ENCODE data around the gene PKM. TPM values are rescaled to one million over a fixed set of nuclear protein-coding genes. Genes with fewer than 3 reads are reported as not detected.

The PKM gene
- total RNA-seq, 1 experiment from 2014 or later, result 1,026 TPM

DNA sequence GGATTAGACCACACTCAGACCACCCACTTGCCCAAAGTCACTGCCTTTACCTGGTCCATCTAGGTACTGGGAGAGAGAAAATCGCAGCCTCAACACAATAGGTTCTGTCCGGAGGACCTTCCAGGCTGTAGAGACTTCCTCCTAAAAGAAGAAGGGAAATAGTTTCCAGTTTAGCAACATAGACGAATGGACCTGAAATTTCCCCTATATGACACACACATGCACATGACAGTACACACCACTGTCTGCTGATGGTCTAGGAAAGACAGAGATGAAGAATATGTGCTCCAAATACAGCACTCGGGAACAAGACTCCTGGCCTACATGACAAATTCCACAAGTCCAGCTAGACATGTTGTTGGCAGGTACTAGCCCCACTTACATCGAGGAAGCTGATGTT lies 34.0 kb upstream of the PKM start:
- H3K9ac ChIP-seq (ENCODE audit: extremely low read depth, insufficient read length, low read length), result no peak overlapping the region
- H2BK15ac ChIP-seq (ENCODE audit: low read depth, low read length), result no peak overlapping the region
- TF ChIP-seq, protein P1, sequence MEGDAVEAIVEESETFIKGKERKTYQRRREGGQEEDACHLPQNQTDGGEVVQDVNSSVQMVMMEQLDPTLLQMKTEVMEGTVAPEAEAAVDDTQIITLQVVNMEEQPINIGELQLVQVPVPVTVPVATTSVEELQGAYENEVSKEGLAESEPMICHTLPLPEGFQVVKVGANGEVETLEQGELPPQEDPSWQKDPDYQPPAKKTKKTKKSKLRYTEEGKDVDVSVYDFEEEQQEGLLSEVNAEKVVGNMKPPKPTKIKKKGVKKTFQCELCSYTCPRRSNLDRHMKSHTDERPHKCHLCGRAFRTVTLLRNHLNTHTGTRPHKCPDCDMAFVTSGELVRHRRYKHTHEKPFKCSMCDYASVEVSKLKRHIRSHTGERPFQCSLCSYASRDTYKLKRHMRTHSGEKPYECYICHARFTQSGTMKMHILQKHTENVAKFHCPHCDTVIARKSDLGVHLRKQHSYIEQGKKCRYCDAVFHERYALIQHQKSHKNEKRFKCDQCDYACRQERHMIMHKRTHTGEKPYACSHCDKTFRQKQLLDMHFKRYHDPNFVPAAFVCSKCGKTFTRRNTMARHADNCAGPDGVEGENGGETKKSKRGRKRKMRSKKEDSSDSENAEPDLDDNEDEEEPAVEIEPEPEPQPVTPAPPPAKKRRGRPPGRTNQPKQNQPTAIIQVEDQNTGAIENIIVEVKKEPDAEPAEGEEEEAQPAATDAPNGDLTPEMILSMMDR (conservative IDR thresholded peaks at IDR 0.05), result no peak
- H3K14ac ChIP-seq (ENCODE audit: insufficient read depth, low read length), result no peak overlapping the region
- Mint-ChIP-seq H3K36me3 (ENCODE audit: insufficient read depth in 1 of 3, low read depth in 3 of 3) (peaks cover 33 to 87% (median 67%) of the 10 kb centered on the region in 3 experiments), H3K4me3 (no peak overlapping the region), H3K27me3 (ENCODE audit: low read depth) (no peaks in the 10 kb centered on the region), H3K27ac (no peak overlapping the region), H3K9me3 (no peaks in the 10 kb centered on the region), H3K4me1 (no peaks in the 10 kb centered on the region)
- no peak overlapping the region for H2AFZ ChIP-seq (ENCODE audit: low read length)
- no peak overlapping the region for H4K91ac ChIP-seq (ENCODE audit: insufficient read length, low read depth, low read length)
- H3K56ac ChIP-seq (ENCODE audit: insufficient read length, low read depth, low read length), result no peak overlapping the region
- no peak overlapping the region for H2AK5ac ChIP-seq (ENCODE audit: insufficient read length, low read length)
- H2BK5ac ChIP-seq (ENCODE audit: insufficient read length, low read length), result no peak overlapping the region
- no peaks in the 10 kb centered on the region for H3K4me1 ChIP-seq (ENCODE audit: insufficient read depth, low read length)
- no peaks in the 10 kb centered on the region for H3K79me2 ChIP-seq (ENCODE audit: insufficient read depth, low read length)
- no peaks in the 10 kb centered on the region for H4K20me1 ChIP-seq (ENCODE audit: control insufficient read depth, insufficient read depth, insufficient read length)
- no peak overlapping the region for H2BK12ac ChIP-seq (ENCODE audit: insufficient read length, low read depth, low read length)
- no peaks in the 10 kb centered on the region for H3K79me1 ChIP-seq (ENCODE audit: insufficient read depth, low read depth, low read length, poor library complexity, severe bottlenecking)
- H4K5ac ChIP-seq (ENCODE audit: insufficient read length, low read depth, low read length), result no peak overlapping the region
- no peak overlapping the region for H2BK20ac ChIP-seq (ENCODE audit: low read depth, low read length, poor library complexity, severe bottlenecking)
- H3K27ac ChIP-seq (ENCODE audit: insufficient read length, low read depth, low read length), result no peak overlapping the region
- H3K23me2 ChIP-seq (ENCODE audit: insufficient read length, low read depth, low read length, poor library complexity, severe bottlenecking), result no peaks in the 10 kb centered on the region
- no peak for DNase-seq
- H3K18ac ChIP-seq (ENCODE audit: insufficient read length, low read depth, low read length), result no peak overlapping the region
- no peak overlapping the region for H3K23ac ChIP-seq (ENCODE audit: insufficient read length, low read depth, low read length)
- H2BK120ac ChIP-seq (ENCODE audit: low read depth, low read length, poor library complexity, severe bottlenecking), result no peak overlapping the region
- H3K4me2 ChIP-seq (ENCODE audit: insufficient read depth, insufficient read length, low read length), result no peak overlapping the region
- no peaks in the 10 kb centered on the region for H3K9me3 ChIP-seq (ENCODE audit: control insufficient read depth, low read depth, low read length)
- no peak overlapping the region for H3K4ac ChIP-seq (ENCODE audit: low read depth, low read length)
- no CpG with 5 or more reads among the region's 5 CpGs for WGBS (ENCODE audit: extremely low coverage, insufficient read length, low lambda C conversion rate)
- H3K27me3 ChIP-seq (ENCODE audit: insufficient read depth, low read length), result no peaks in the 10 kb centered on the region
- H3T11ph ChIP-seq (ENCODE audit: low read length), result no peak overlapping the region
- H4K8ac ChIP-seq (replicated peaks; ENCODE audit: insufficient read length, low read depth, low read length), result no peak overlapping the region
